ENCODE measurements around the gene RFTN1.

- no peak for TF ChIP-seq MEIS2 (IDR thresholded peaks at IDR 0.05; ENCODE audit: partially characterized antibody)
- TF ChIP-seq SRF (CRISPR knock-in tag; IDR thresholded peaks at IDR 0.05) = no peak
- TF ChIP-seq USF2 (CRISPR knock-in tag; IDR thresholded peaks at IDR 0.05) = no peak
- TF ChIP-seq EZH2 (IDR thresholded peaks at IDR 0.05; ENCODE audit: borderline replicate concordance, low read depth, low read length) = no peak
- no peak for TF ChIP-seq POLR2A (conservative IDR thresholded peaks at IDR 0.05)
- TF ChIP-seq PHF8 (IDR thresholded peaks at IDR 0.05; ENCODE audit: borderline replicate concordance, low read length) = no peak
- no peak for TF ChIP-seq BACH1 (tag; IDR thresholded peaks at IDR 0.05)
- no peak for TF ChIP-seq SMARCA5 (IDR thresholded peaks at IDR 0.05)
- no peak for TF ChIP-seq SMAD3 (CRISPR knock-in tag; conservative IDR thresholded peaks at IDR 0.05)
- TF ChIP-seq ZNF695 (CRISPR knock-in tag; IDR thresholded peaks at IDR 0.05) = no peak
- TF ChIP-seq RFX5 (IDR thresholded peaks at IDR 0.05; ENCODE audit: low read depth, low read length) = no peak
- no peak for TF ChIP-seq MEF2A (IDR thresholded peaks at IDR 0.05; ENCODE audit: control insufficient read depth, low read depth, low read length)
- no peak for TF ChIP-seq NFE2L1 (tag; IDR thresholded peaks at IDR 0.05; ENCODE audit: borderline replicate concordance, low read depth)
Observed at GRCh38 chr3:16334909-16335308, 178.6 kb downstream of the RFTN1 start.
